Astrocyte (in vitro differentiated cells and primary cell): Measurements from ENCODE around the gene SPATC1L. TPM values are rescaled to one million over a fixed set of nuclear protein-coding genes. Genes with fewer than 3 reads are reported as not detected.
"Not testable (repeated sequence)": the region's sequence is repeated elsewhere in the genome, so short reads cannot be mapped to it uniquely, and the experiment has no call there.

Source experiments
- DNase-seq: peaks from one replicate; pipeline ENCODE4 v3.0.0-alpha.2; 2010; ENCODE audit warnings: low read depth
- FAIRE-seq: peaks from 2 replicates; lab custom pipeline; 2011; peaks lifted over from hg19 to GRCh38; lab: Jason Lieb, UNC
- H2AFZ ChIP-seq: 2 replicates; pipeline ENCODE4 v1.6.0; 2012; ENCODE audit warnings: low read depth, low read length, inconsistent platforms
- H3K27ac ChIP-seq: 2 replicates; pipeline ENCODE4 v1.5.1; 2011; ENCODE audit warnings: low read depth, low read length, inconsistent platforms
- H3K27me3 ChIP-seq: 2 replicates; pipeline ENCODE4 v1.6.0; 2011; ENCODE audit warnings: low read length, inconsistent platforms; ENCODE audit not compliant: insufficient read depth
- H3K36me3 ChIP-seq: 2 replicates; pipeline ENCODE4 v1.5.1; 2011; ENCODE audit warnings: low read length, inconsistent platforms; ENCODE audit not compliant: insufficient read depth
- H3K4me1 ChIP-seq: 2 replicates; pipeline ENCODE4 v1.5.1; 2011; ENCODE audit warnings: low read length, inconsistent platforms; ENCODE audit not compliant: insufficient read depth
- H3K4me2 ChIP-seq: 2 replicates; pipeline ENCODE4 v1.6.0; 2012; ENCODE audit warnings: low read length, inconsistent platforms
- H3K4me3 ChIP-seq: 2 replicates; pipeline ENCODE4 v1.5.1; 2011; ENCODE audit warnings: low read depth, mild to moderate bottlenecking, low read length, inconsistent platforms; ENCODE audit not compliant: insufficient read depth
- H3K79me2 ChIP-seq: 2 replicates; pipeline ENCODE4 v1.6.0; 2012; ENCODE audit warnings: mild to moderate bottlenecking, low read length, inconsistent platforms; ENCODE audit not compliant: insufficient read depth
- H3K9ac ChIP-seq: 2 replicates; pipeline ENCODE4 v1.6.0; 2012; ENCODE audit warnings: mild to moderate bottlenecking, low read length, inconsistent platforms
- H3K9me3 ChIP-seq: 2 replicates; pipeline ENCODE4 v1.5.1; 2012; ENCODE audit warnings: low read depth, mild to moderate bottlenecking, low read length, inconsistent platforms; ENCODE audit not compliant: insufficient read depth
- H4K20me1 ChIP-seq: 2 replicates; pipeline ENCODE4 v1.6.0; 2012; ENCODE audit warnings: low read length, inconsistent platforms; ENCODE audit not compliant: insufficient read depth
- H3K27ac Mint-ChIP-seq: one replicate; pipeline ENCODE4 v1.8.0; 2021; ENCODE audit warnings: mild to moderate bottlenecking, mixed read lengths; ENCODE audit not compliant: unreplicated experiment
- H3K27me3 Mint-ChIP-seq: one replicate; pipeline ENCODE4 v1.8.0; 2021; ENCODE audit warnings: low read depth, mixed read lengths; ENCODE audit not compliant: unreplicated experiment
- H3K36me3 Mint-ChIP-seq: one replicate; pipeline ENCODE4 v1.8.0; 2021; ENCODE audit warnings: low read depth, mixed read lengths; ENCODE audit not compliant: unreplicated experiment
- H3K4me1 Mint-ChIP-seq: one replicate; pipeline ENCODE4 v1.8.0; 2021; ENCODE audit warnings: low read depth, mixed read lengths; ENCODE audit not compliant: unreplicated experiment
- H3K4me3 Mint-ChIP-seq: one replicate; pipeline ENCODE4 v1.8.0; 2021; ENCODE audit warnings: mild to moderate bottlenecking, moderate library complexity, mixed read lengths; ENCODE audit not compliant: unreplicated experiment
- H3K9me3 Mint-ChIP-seq: one replicate; pipeline ENCODE4 v1.8.0; 2021; ENCODE audit warnings: mild to moderate bottlenecking, mixed read lengths; ENCODE audit not compliant: unreplicated experiment
- CTCF ChIP-seq: IDR thresholded peaks from 2 replicates; pipeline ENCODE4 v1.5.1; 2011; ENCODE audit warnings: low read depth, mild to moderate bottlenecking, inconsistent platforms, low read length, moderate library complexity; ENCODE audit not compliant: insufficient read depth
- EZH2 ChIP-seq: IDR thresholded peaks from 2 replicates; pipeline ENCODE4 v1.6.1; 2012; ENCODE audit warnings: mild to moderate bottlenecking, low read length, inconsistent platforms; ENCODE audit not compliant: insufficient read depth
- total RNA-seq: library from RNA; stranded (reverse); gene quantifications from 2 replicates; pipeline ENCODE4 v1.2.1, GENCODE V29; 2021

SPATC1L gene
- total RNA-seq, 1 donor from 2014 or later: 17.8 TPM

GRCh38 chr21:46226920-46227599 is 42.8 kb upstream of the SPATC1L start:
- Histone ChIP-seq H3K4me2 (peak overlapping the region; percentile 92), H3K27ac (no peak overlapping the region), H3K9ac (peak overlapping the region; percentile 84), H3K9me3 (no peaks in the 10 kb centered on the region), H3K4me3 (peak overlapping the region; percentile 89), H4K20me1 (peaks cover 49% of the 10 kb centered on the region), H3K36me3 (peaks cover 5% of the 10 kb centered on the region), H3K27me3 (no peaks in the 10 kb centered on the region), H3K79me2 (peaks cover 52% of the 10 kb centered on the region), H2AFZ (no peak overlapping the region), H3K4me1 (peaks cover 22% of the 10 kb centered on the region)
- TF ChIP-seq EZH2: no peak
- TF ChIP-seq CTCF: no peak
- Mint-ChIP-seq H3K9me3 (no peaks in the 10 kb centered on the region), H3K36me3 (peaks cover 12% of the 10 kb centered on the region), H3K4me1 (peaks cover 28% of the 10 kb centered on the region), H3K4me3 (peak overlapping the region; percentile 88), H3K27ac (peak overlapping the region; percentile 85), H3K27me3 (no peaks in the 10 kb centered on the region)
- no peak for FAIRE-seq
- DNase-seq: peak; percentile 35

GRCh38 chr21:46226146-46226545 is 41.9 kb upstream of the SPATC1L start:
- H3K9me3 ChIP-seq: no peaks in the 10 kb centered on the region
- Mint-ChIP-seq H3K27ac (no peak overlapping the region), H3K4me1 (peaks cover 28% of the 10 kb centered on the region), H3K9me3 (no peaks in the 10 kb centered on the region), H3K36me3 (peaks cover 14% of the 10 kb centered on the region), H3K27me3 (no peaks in the 10 kb centered on the region), H3K4me3 (peak overlapping the region; percentile 88)
- no peaks in the 10 kb centered on the region for H3K36me3 ChIP-seq
- H3K4me3 ChIP-seq: no peak overlapping the region
- FAIRE-seq: no peak
- H4K20me1 ChIP-seq: peaks cover 58% of the 10 kb centered on the region
- no peaks in the 10 kb centered on the region for H3K27me3 ChIP-seq
- peaks cover 56% of the 10 kb centered on the region for H3K79me2 ChIP-seq
- DNase-seq: no peak
- peak overlapping the region; percentile 92 for H3K4me2 ChIP-seq
- TF ChIP-seq CTCF: no peak
- TF ChIP-seq EZH2: no peak
- no peak overlapping the region for H2AFZ ChIP-seq
- H3K9ac ChIP-seq: no peak overlapping the region
- H3K4me1 ChIP-seq: peaks cover 22% of the 10 kb centered on the region
- H3K27ac ChIP-seq: no peak overlapping the region

- peaks cover 20% of the 10 kb centered on the region for H3K4me1 Mint-ChIP-seq
- peaks cover 16% of the 10 kb centered on the region for H3K4me1 ChIP-seq
- H3K9me3 Mint-ChIP-seq, H3K4me2 ChIP-seq, H3K4me3 ChIP-seq, H3K27ac Mint-ChIP-seq, H3K9me3 ChIP-seq, H3K4me3 Mint-ChIP-seq, H3K27me3 Mint-ChIP-seq, H2AFZ ChIP-seq, DNase-seq, H3K27ac ChIP-seq, H3K36me3 ChIP-seq, FAIRE-seq, H3K9ac ChIP-seq, H3K27me3 ChIP-seq: not testable (repeated sequence)
- peaks cover 80% of the 10 kb centered on the region for H4K20me1 ChIP-seq
- H3K79me2 ChIP-seq: peaks cover 60% of the 10 kb centered on the region
- H3K36me3 Mint-ChIP-seq: peaks cover 18% of the 10 kb centered on the region
These were observed 39.4 kb upstream of the SPATC1L start for GRCh38 chr21:46223661-46224060.
